Measurements from ENCODE around the gene CYREN.
A peak's percentile ranks its signal among the peaks of the same experiment; 100 is the strongest.

CYREN gene

DNA sequence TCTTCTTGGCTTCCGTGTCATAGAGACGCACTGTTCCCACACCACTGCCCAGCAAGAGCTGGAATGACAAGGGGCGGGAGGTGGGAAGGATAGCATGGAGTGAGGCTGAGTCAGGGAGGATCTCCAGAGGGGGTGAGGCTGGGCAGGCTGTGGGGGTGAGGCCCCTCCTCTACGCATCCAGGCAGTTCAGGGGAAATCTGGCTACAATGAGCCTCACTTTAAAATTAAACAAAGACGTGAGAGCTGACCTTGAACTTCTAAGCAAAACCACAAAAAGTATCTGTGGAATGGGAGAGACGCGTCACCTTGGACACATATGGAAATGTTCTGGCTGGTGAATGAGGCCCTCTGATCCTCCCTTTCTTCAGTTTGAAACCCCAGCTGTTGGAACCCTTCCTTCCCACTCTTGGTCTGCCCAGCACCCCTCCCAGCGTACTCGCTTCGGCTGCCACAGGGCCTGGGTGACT is 23.1 kb upstream of the CYREN start:
- H3K4me3 Mint-ChIP-seq, result no peak overlapping the region
- no peak overlapping the region for H3K27ac Mint-ChIP-seq (ENCODE audit: low read depth)
- DNase-seq (ENCODE audit: low spot score in 2 of 2), result no peak
- ATAC-seq (replicated peaks; ENCODE audit: extremely low read depth, poor library complexity, severe bottlenecking), result no peak
- no peaks in the 10 kb centered on the region for H3K27me3 Mint-ChIP-seq
- peaks cover 36% of the 10 kb centered on the region for H3K36me3 Mint-ChIP-seq (ENCODE audit: insufficient read depth)
- no peaks in the 10 kb centered on the region for H3K9me3 Mint-ChIP-seq
- no peaks in the 10 kb centered on the region for H3K4me1 Mint-ChIP-seq

DNA sequence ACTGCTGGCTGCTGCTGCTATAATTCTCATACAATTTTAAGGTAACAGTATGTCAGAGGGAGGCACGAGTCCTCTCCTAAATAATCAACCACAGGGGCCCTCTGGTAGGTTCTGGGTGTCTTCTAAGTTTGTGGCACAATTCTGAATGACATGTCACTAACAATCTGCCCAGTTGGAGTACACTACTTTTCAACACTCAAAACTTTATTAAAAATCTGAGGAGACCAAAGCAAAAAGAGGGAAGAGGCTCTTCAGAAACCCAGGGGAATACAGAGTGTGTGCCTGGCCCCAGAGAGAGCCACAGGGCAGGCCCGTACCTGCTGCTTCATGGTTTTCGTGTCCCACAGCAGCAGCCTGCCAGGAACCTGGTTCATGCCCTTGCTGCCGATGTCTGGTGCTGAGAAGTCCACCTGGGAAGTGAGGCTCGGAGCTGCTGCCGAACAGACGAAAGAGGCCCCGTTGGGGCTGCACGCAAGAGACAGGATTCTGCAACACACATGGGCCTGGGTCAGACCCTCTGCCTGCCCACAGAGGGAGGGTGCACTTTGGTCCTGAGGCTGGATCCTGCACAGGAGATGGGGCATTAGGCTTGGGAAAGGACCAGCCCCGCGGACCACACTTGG is 22.5 kb upstream of the CYREN start:
- Mint-ChIP-seq H3K9me3 (no peaks in the 10 kb centered on the region), H3K27ac (ENCODE audit: low read depth) (no peak overlapping the region), H3K27me3 (no peaks in the 10 kb centered on the region), H3K4me3 (no peak overlapping the region), H3K4me1 (no peaks in the 10 kb centered on the region), H3K36me3 (ENCODE audit: insufficient read depth) (peaks cover 33% of the 10 kb centered on the region)
- ATAC-seq (replicated peaks; ENCODE audit: extremely low read depth, poor library complexity, severe bottlenecking), result no peak
- no peak for DNase-seq (ENCODE audit: low spot score in 2 of 2)

DNA sequence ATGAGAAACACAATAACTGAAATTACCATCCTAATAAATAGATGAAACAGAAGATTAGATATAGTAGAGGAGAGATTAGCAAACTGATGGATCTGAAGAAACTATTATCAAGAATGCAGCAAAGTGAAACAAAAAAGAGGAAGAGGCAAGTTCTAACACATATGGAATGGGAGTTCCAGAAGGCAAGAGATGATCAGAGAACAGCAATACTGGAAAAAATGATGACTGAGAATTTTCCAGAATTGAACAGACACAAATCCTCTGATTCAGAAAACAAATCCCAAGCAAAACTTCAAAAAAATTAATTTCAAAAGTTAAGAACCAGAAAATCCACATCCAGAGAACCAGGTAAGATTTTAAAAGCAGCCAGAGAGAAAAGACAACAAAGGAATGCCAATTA is 20.2 kb upstream of the CYREN start:
- Mint-ChIP-seq H3K27ac (ENCODE audit: low read depth) (no peak overlapping the region), H3K9me3 (no peaks in the 10 kb centered on the region), H3K4me1 (no peaks in the 10 kb centered on the region), H3K4me3 (no peak overlapping the region), H3K36me3 (ENCODE audit: insufficient read depth) (peaks cover 35% of the 10 kb centered on the region), H3K27me3 (no peaks in the 10 kb centered on the region)
- no peak for ATAC-seq (replicated peaks; ENCODE audit: extremely low read depth, poor library complexity, severe bottlenecking)
- DNase-seq (ENCODE audit: low spot score in 2 of 2), result no peak

DNA sequence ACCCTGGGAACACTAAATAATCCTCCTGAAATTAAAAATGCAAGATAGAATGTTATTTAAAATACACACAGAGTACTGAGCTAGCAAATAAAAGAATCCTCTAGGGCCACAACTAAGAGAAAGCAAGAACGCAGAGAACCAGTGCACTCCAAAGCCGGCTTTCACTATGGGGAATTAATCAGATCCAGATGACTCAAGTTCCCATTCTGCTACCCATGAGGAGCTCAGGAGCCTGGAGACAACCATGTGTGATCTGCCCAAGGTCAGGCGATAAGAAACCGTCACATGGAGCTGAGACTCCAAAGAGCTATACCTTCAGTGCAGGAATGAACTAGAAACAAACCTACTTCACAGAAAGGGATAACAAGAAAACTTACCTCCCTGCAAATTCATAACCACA is 19.5 kb upstream of the CYREN start:
- H3K27me3 Mint-ChIP-seq, result no peaks in the 10 kb centered on the region
- no peak overlapping the region for H3K4me3 Mint-ChIP-seq
- H3K27ac Mint-ChIP-seq (ENCODE audit: low read depth), result no peak overlapping the region
- no peak for DNase-seq (ENCODE audit: low spot score in 2 of 2)
- no peaks in the 10 kb centered on the region for H3K4me1 Mint-ChIP-seq
- H3K9me3 Mint-ChIP-seq, result no peaks in the 10 kb centered on the region
- ATAC-seq (replicated peaks; ENCODE audit: extremely low read depth, poor library complexity, severe bottlenecking), result no peak
- H3K36me3 Mint-ChIP-seq (ENCODE audit: insufficient read depth), result peaks cover 39% of the 10 kb centered on the region

DNA sequence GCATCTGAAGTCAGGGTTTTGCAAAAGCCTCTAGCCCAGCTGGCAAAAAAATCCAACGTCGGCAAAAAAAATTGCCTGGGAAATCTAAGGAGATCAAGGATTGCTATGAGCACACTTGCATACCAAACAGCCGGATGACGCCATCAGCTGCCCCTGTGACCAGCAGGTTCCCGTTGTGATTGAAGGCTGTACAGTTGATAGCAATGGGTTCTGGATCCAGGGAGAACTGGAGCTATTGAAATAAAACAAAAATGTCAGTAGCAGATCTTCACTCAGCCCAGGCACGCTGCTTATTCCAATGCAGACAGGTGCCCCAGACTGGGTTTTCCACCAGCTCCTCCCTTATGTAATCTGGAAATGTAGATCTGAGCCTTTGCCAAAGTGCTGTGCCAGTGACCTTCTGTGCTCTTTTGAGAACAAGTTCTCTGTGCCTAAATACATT is 18.7 kb upstream of the CYREN start:
- Mint-ChIP-seq H3K27me3 (no peaks in the 10 kb centered on the region), H3K27ac (ENCODE audit: low read depth) (no peak overlapping the region), H3K36me3 (ENCODE audit: insufficient read depth) (peaks cover 39% of the 10 kb centered on the region), H3K4me1 (no peaks in the 10 kb centered on the region), H3K9me3 (no peaks in the 10 kb centered on the region), H3K4me3 (no peak overlapping the region)
- DNase-seq (ENCODE audit: low spot score in 2 of 2) (no peak), ATAC-seq (replicated peaks; ENCODE audit: extremely low read depth, poor library complexity, severe bottlenecking) (no peak)

DNA sequence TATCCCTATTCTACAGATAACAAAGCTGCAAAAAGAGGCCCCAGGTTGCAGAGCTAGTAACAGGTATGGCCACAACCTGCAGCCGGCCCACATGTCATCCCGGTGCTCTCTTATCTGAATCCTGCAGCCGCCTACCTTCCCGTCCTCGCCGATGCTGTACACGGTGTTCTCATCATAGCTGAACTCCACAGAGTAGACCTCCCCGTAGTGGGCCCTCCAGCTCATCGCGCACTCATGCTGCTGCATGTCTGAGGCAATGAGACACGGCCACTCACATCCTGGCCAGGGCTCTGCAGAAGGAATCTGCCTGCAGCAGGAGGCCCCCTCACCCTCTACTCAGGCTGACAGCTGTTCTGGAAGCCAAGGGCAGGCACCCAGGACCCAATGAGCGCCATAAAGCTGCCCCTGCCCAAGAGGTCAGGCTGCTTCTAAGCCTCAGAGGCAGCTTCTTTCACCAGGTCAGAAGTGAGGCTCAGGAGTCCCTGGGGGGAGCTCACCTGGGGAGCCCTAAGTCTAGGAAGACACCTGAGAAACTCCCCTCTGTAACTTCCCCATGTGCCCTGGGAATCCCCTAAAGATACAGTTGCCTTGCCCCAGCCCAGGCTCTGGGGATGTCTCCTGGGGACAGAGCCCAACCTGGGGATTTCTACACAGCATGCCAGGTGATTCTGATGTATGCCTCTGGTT is 17.9 kb upstream of the CYREN start:
- no peak overlapping the region for H3K4me3 Mint-ChIP-seq
- H3K27ac Mint-ChIP-seq (ENCODE audit: low read depth), result peak overlapping the region; percentile 14
- DNase-seq (ENCODE audit: low spot score in 2 of 2) (no peak), ATAC-seq (replicated peaks; ENCODE audit: extremely low read depth, poor library complexity, severe bottlenecking) (no peak)
- H3K4me1 Mint-ChIP-seq, result no peaks in the 10 kb centered on the region
- no peaks in the 10 kb centered on the region for H3K27me3 Mint-ChIP-seq
- H3K9me3 Mint-ChIP-seq, result no peaks in the 10 kb centered on the region
- peaks cover 35% of the 10 kb centered on the region for H3K36me3 Mint-ChIP-seq (ENCODE audit: insufficient read depth)

DNA sequence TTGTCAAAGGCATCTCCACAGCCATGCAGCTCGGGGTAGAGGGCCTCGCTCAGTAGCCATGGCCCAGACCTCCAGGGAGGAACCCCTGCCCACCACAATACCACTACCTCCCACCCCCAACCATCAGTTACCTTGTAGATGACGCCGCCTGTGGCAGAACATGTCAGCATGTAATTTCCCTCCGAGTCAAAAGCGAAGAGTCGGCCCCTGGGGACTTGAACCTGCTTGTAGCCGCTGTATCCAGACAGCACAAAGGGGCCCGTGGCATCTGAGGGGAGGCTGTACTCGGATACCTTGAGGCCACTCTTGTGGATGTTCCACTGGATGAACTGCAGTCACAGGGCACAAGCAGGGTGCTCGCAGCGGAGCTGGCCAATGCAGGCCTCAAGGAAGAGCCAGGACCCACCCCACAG is 16.3 kb upstream of the CYREN start:
- Mint-ChIP-seq H3K36me3 (ENCODE audit: insufficient read depth) (peaks cover 27% of the 10 kb centered on the region), H3K27ac (ENCODE audit: low read depth) (no peak overlapping the region)

DNA sequence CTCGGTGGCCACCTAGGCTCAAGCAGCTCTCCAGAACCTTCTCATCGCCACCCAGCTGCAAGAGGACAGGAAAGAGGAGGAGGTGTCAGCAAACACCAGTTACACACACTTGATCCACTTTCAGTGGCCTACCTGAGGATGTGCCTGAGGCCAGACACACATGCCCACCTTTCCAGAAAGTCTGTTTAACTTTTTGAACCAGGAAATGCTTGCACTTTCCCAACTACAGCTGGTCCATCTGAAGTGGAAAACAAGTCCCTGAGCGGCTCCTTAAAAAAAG is 15.7 kb upstream of the CYREN start:
- no peak for DNase-seq (ENCODE audit: low spot score in 2 of 2)
- no peak overlapping the region for H3K27ac Mint-ChIP-seq (ENCODE audit: low read depth)
- ATAC-seq (replicated peaks; ENCODE audit: extremely low read depth, poor library complexity, severe bottlenecking), result no peak
- no peak overlapping the region for H3K4me3 Mint-ChIP-seq
- no peaks in the 10 kb centered on the region for H3K27me3 Mint-ChIP-seq
- H3K4me1 Mint-ChIP-seq, result no peaks in the 10 kb centered on the region
- peaks cover 26% of the 10 kb centered on the region for H3K36me3 Mint-ChIP-seq (ENCODE audit: insufficient read depth)
- H3K9me3 Mint-ChIP-seq, result peaks cover 6% of the 10 kb centered on the region

More for the DNA sequence above, 16.3 kb upstream of the CYREN start:
- Mint-ChIP-seq H3K4me1 (no peaks in the 10 kb centered on the region), H3K4me3 (no peak overlapping the region), H3K9me3 (no peaks in the 10 kb centered on the region), H3K27me3 (no peaks in the 10 kb centered on the region)
- no peak for ATAC-seq (replicated peaks; ENCODE audit: extremely low read depth, poor library complexity, severe bottlenecking)
- no peak for DNase-seq (ENCODE audit: low spot score in 2 of 2)

DNA sequence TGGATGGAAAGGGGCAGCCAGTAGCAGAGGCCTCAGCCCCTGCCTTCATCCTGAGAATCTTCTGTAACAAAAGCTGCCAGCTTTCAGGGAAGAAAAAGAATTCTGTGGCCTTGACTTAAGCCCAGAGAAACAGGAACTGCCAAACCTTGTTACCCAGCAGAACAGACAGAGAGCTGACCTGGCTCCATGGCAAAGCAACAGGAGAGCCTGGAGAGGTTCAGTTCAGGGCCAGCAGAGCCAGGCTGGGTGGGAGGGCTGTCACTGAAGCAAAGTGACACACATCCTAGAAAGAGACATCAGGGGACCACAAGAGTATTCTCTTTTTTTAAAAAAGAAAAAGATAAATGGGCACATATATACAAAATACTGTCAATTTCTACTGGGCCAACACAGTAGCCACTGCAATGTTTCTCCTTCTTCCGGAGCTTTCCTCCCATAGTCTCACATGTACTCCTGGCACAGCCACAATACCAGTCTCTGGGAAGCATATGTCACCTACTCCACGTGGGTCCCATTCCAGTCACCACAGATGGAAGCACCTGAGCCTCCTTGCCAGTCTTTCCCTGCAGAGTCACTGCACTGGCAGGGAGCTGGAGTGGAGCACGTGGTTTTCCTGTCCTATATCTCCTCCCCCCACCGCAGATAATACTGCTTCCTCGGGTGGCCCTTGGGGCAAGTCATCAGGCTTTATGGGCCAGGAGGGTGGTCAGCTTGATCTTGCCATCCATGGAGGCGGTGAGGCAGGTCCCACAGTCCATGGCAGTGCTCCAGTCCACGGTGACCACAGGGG is 15.2 kb upstream of the CYREN start:
- peaks cover 24% of the 10 kb centered on the region for H3K36me3 Mint-ChIP-seq (ENCODE audit: insufficient read depth)
- H3K4me1 Mint-ChIP-seq, result no peaks in the 10 kb centered on the region
- no peak for DNase-seq (ENCODE audit: low spot score in 2 of 2)
- no peak for ATAC-seq (replicated peaks; ENCODE audit: extremely low read depth, poor library complexity, severe bottlenecking)
- H3K27me3 Mint-ChIP-seq, result no peaks in the 10 kb centered on the region
- no peak overlapping the region for H3K4me3 Mint-ChIP-seq
- peaks cover 8% of the 10 kb centered on the region for H3K9me3 Mint-ChIP-seq
- H3K27ac Mint-ChIP-seq (ENCODE audit: low read depth), result no peak overlapping the region

DNA sequence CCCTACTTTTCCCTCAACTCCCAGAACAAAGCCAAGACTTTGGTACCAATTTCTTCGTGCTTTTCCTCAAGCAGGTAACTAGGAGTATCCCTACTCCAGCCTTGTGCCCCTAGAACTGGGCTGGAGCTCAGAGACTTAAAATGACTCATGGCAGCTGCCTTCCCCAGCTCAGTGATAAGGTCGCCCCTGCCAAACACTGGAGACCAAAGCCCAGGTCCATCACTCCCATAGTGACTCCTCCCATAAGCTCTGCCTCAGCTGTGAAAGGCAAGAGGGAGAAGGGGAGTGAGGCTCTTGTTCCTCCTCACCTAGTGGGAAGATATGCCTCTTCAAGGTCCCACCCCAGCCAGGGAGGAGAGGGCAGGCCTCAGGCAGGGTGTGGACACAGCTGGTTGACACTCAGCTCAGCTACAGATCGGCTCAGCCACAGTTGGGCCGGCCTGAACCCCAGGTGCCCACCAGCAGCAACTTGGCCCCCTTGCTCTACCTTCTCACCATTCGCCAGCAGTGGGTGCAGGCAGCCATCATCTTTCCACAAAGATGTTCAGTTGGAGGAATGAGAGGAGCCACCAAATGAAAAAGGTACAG is 13.8 kb upstream of the CYREN start:
- Mint-ChIP-seq H3K9me3 (peaks cover 15% of the 10 kb centered on the region), H3K4me3 (no peak overlapping the region), H3K36me3 (ENCODE audit: insufficient read depth) (peaks cover 21% of the 10 kb centered on the region), H3K27me3 (no peaks in the 10 kb centered on the region), H3K4me1 (no peaks in the 10 kb centered on the region), H3K27ac (ENCODE audit: low read depth) (no peak overlapping the region)
- ATAC-seq (replicated peaks; ENCODE audit: extremely low read depth, poor library complexity, severe bottlenecking), result no peak
- no peak for DNase-seq (ENCODE audit: low spot score in 2 of 2)

DNA sequence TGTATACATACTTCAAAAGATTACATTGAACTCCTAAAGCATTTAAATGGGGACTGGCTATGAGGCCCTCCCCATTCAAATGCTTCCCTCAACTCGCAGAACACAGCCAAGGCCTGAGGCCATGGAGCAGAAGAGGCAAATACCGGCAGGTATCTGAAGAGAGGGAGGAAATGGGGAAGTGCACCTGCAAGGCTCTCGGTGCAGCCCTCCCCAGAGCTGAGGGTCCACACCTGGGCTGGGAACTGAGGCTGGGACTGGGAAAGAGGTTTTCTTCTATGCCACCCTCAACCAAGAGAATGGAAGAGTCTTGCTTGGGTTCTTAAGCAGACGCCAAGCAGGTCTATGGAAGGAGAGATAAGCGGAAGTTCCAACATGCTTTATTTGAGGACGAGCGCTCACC is 13.0 kb upstream of the CYREN start:
- H3K4me1 Mint-ChIP-seq, result no peaks in the 10 kb centered on the region
- no peak overlapping the region for H3K4me3 Mint-ChIP-seq
- H3K36me3 Mint-ChIP-seq (ENCODE audit: insufficient read depth), result peaks cover 21% of the 10 kb centered on the region
- H3K27ac Mint-ChIP-seq (ENCODE audit: low read depth), result no peak overlapping the region
- ATAC-seq (replicated peaks; ENCODE audit: extremely low read depth, poor library complexity, severe bottlenecking), result no peak
- no peaks in the 10 kb centered on the region for H3K27me3 Mint-ChIP-seq
- H3K9me3 Mint-ChIP-seq, result peaks cover 15% of the 10 kb centered on the region
- DNase-seq (ENCODE audit: low spot score in 2 of 2), result no peak

DNA sequence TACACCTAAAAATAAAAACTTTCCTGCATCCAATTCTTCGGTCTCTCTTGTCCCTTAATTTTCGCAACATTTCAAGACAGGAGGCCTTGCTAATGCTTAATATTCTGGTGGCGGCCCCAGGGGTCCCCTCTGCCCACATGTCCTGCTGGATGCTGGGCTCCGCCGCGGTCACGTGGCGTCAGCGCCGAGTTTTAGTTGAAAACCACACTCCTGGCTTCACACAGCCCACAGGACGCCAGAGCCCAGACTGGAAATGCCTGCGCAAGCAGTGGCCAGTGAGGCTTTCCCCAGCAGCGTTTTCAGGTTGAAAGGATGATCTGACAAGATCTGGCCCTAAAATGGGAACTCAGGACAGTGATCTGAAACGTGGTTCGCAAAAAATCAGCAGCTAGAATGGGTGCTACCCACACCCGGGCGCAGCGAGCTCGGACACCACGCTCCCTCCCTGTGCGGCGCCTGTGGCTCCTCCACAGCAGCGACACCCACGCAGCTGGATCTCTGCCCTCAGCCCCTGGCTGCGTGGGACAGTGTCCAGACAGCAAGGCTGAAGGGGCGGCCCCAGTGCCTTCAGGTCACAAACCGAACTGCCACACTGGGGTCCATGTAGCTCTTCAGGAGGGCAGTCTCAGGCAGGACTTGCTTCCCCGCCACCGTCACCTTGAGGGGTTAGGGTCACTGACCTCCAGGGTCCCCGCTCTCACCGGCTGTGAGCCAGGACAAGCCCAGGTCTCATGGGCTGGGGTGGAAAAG is 11.6 kb upstream of the CYREN start:
- DNase-seq (ENCODE audit: low spot score in 2 of 2) (no peak), ATAC-seq (replicated peaks; ENCODE audit: extremely low read depth, poor library complexity, severe bottlenecking) (no peak)
- Mint-ChIP-seq H3K27ac (ENCODE audit: low read depth) (no peak overlapping the region), H3K9me3 (peaks cover 15% of the 10 kb centered on the region), H3K4me3 (no peak overlapping the region), H3K4me1 (no peaks in the 10 kb centered on the region), H3K27me3 (no peaks in the 10 kb centered on the region), H3K36me3 (ENCODE audit: insufficient read depth) (peaks cover 20% of the 10 kb centered on the region)
